HG03060 (cell line): Measurements from ENCODE around the gene CREB3L2.
"Not testable (repeated sequence)": the region's sequence is repeated elsewhere in the genome, so short reads cannot be mapped to it uniquely, and the experiment has no call there.

Experiments used
- ATAC-seq: cut with Tn5 transposase; IDR thresholded peaks from one replicate; pipeline ENCODE4 v1.9.1; 2021; ENCODE audit warnings: low read depth, moderate number of reproducible peaks; ENCODE audit not compliant: unreplicated experiment

Gene CREB3L2

GRCh38 chr7:138015096-138015495 lies 13.2 kb upstream of the CREB3L2 start:
- ATAC-seq = no peak

- ATAC-seq = no peak
Observed at GRCh38 chr7:138014686-138015085, 12.8 kb upstream of the CREB3L2 start.

GRCh38 chr7:138014201-138014600 lies 12.3 kb upstream of the CREB3L2 start:
- not testable (repeated sequence) for ATAC-seq

- ATAC-seq = no peak
Observed at GRCh38 chr7:138009350-138009653, 7.4 kb upstream of the CREB3L2 start.

- ATAC-seq = no peak
Observed at GRCh38 chr7:138008588-138009349, 6.9 kb upstream of the CREB3L2 start.

GRCh38 chr7:138008019-138008587 lies 6.2 kb upstream of the CREB3L2 start:
- ATAC-seq = no peak

- no peak for ATAC-seq
Observed at GRCh38 chr7:138006106-138006505, 4.2 kb upstream of the CREB3L2 start.

GRCh38 chr7:138004936-138005335 lies 3.0 kb upstream of the CREB3L2 start:
- ATAC-seq = no peak

GRCh38 chr7:138004046-138004445 lies 2.2 kb upstream of the CREB3L2 start:
- no peak for ATAC-seq

- ATAC-seq = no peak
Observed at GRCh38 chr7:138002828-138003189, 923 bp upstream of the CREB3L2 start.

- peak; percentile 95 for ATAC-seq
Observed at GRCh38 chr7:138002096-138002827, 376 bp upstream of the CREB3L2 start.

- no peak for ATAC-seq
Observed at GRCh38 chr7:138000081-138000701, 1.7 kb downstream of the CREB3L2 start.

- no peak for ATAC-seq
Observed at GRCh38 chr7:137999496-138000080, 2.3 kb downstream of the CREB3L2 start.

GRCh38 chr7:137998250-137998649 lies 3.6 kb downstream of the CREB3L2 start:
- no peak for ATAC-seq

GRCh38 chr7:137996871-137997270 lies 5.0 kb downstream of the CREB3L2 start:
- ATAC-seq = no peak

- ATAC-seq = no peak
Observed at GRCh38 chr7:137996386-137996851, 5.5 kb downstream of the CREB3L2 start.

- no peak for ATAC-seq
Observed at GRCh38 chr7:137994216-137994615, 7.7 kb downstream of the CREB3L2 start.

- no peak for ATAC-seq
Observed at GRCh38 chr7:137993395-137993743, 8.5 kb downstream of the CREB3L2 start.

- ATAC-seq = peak; percentile 45
Observed at GRCh38 chr7:137992550-137993394, 9.1 kb downstream of the CREB3L2 start.

GRCh38 chr7:137992104-137992549 lies 9.8 kb downstream of the CREB3L2 start:
- ATAC-seq = no peak
